GM19239 (cell line): ENCODE results near the gene UBAC2.

Experiments used
- DNase-seq: peaks from one replicate; pipeline ENCODE4 v3.0.0; 2011; ENCODE audit warnings: low spot score; ENCODE audit not compliant: insufficient read length
- FAIRE-seq: peaks from 2 replicates; lab custom pipeline; 2011; peaks lifted over from hg19 to GRCh38; lab: Jason Lieb, UNC

Gene UBAC2

DNA sequence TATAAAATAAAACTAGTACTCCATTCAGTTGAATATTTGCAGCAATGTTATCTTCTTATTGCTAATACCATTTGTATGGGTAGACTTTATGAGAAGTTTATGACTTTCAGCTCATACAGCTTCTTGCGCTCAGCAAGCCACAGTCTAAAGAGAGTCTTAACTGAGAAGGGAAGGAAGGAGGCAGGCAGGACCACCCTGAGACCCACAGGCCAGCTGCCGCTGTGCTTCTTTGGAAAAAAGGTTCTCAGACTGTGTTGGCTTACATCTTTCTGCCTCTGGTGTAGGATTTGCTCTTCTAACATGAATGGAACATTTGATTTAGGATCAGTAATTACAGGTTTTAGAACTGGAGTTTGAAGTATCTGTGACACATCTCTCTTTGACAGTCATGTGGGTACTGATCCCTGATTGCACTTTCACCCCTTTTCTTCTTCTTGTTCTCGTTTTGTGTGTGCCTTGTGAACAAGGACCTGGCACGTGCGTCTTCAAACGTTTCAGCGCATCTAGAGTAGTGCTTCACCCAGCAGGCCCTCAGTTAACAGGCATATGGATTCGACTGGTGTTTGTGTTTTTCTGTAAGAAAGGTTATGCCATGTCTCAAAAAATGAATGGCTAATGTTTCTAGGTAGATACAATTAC, 64.6 kb downstream of the UBAC2 start:
- DNase-seq (no peak), FAIRE-seq (no peak)

DNA sequence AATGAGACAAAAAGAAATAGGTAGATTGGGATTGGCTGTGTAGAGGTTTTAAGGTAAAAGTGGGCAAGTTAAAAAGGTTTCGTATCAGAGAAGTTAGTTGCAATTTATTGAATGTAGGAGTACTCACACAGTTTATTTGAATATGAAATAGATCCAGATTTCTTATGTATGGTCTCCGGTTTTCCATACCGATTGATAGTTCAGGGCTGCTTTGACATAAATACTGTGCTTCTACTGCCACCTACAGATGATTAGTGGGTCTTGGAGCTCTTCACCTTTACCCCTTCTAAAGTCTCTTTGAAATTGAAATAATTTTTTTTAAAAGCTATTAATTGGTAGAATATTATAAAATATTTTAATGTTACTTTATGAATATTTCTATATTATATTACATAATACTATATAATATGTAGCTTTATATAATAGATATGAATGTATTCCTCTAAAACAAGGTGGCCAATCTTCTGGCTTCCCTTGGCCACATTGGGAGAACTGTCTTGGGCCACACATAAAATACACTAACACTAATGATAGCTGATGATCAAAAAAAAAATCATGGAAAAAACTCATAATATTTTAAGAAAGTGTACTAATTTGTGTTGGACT, 65.3 kb downstream of the UBAC2 start:
- FAIRE-seq: peak; percentile 72
- no peak for DNase-seq

DNA sequence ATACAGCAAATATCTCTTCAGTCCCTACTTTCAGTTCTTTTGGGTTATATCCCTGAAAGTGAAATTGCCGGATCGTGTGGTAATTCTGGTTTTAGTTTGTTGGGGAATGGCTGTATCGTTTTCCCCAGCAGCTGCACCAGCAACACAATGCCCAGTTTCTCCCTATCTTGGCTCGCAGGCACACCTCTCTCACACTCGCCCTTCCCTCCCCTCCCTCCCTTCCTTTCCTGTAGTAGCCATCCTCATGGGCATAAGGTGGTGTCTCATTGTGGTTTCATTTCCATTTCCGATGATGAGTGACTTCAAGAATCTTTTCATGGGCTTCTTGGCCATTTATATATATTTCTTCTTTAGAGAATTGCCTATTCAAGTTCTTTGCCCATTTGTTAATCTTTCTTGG, 66.2 kb downstream of the UBAC2 start:
- FAIRE-seq (no peak), DNase-seq (no peak)

- DNase-seq (no peak), FAIRE-seq (no peak)
Observed at GRCh38 chr13:99267927-99268326, 67.3 kb downstream of the UBAC2 start.

GRCh38 chr13:99268822-99269221, 68.2 kb downstream of the UBAC2 start:
- DNase-seq (no peak), FAIRE-seq (no peak)

- FAIRE-seq (peak; percentile 87), DNase-seq (no peak)
Observed at GRCh38 chr13:99269627-99270241, 69.1 kb downstream of the UBAC2 start.

DNA sequence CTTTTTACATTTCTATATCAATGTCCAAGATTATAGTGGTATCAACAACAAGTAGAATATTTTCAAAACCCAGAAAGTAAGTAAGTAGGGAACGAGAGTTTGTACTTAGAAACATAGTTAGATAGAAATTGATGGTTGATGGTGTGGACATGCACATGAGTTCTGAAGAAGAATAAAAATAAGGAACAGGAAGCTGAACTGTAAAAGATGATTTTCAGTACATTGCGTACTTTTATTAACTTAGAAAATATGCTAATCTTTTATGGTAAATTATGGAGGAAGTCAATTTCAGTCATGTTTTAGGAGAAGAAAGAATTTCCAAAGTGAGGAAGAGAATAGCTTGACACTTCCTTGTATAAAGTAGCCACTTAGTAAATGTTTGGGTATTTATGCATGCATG, 69.9 kb downstream of the UBAC2 start:
- FAIRE-seq: peak; percentile 66

GRCh38 chr13:99271249-99271648, 70.6 kb downstream of the UBAC2 start:
- FAIRE-seq (no peak), DNase-seq (no peak)

More for the DNA sequence above, 69.9 kb downstream of the UBAC2 start:
- DNase-seq: no peak

DNA sequence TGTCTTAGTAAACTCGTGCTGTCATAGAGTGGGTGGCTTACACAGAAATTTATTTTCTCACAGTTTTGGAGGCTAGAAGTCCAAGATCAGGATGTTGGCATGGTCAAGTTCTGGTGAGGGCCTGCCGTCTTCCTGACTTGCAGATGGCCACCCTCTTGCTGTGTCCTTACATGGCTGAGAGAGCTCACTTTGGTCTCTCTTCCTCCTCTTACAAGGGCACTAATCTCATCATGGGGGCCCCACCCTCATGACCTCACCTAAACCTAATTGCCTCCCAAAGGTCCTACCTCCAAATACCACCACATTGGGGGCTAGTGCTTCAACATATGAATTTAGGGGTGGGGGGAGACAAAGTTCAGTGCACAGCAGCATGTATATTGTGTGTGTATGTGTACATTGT, 71.8 kb downstream of the UBAC2 start:
- FAIRE-seq (peak; percentile 57), DNase-seq (no peak)

GRCh38 chr13:99273128-99273527, 72.5 kb downstream of the UBAC2 start:
- DNase-seq (no peak), FAIRE-seq (peak; percentile 8)

DNA sequence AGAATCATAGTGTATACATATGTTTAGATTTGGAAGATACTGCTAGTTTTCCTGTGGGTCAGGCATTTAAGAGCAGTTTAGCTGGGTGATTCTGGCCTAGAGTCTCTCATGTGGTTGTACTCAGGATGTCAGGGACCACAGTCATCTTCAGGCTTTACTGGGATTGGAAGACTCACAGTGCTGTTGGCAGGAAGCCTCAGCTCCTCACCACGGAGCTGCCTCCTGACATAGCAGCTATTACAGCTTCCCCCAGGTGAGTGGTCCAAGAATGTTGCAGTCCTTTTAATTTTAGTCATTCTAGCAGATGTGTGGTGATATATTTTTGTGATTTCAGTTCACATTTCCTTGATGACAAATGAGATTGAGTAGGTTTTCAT, 74.4 kb downstream of the UBAC2 start:
- FAIRE-seq (no peak), DNase-seq (no peak)

DNA sequence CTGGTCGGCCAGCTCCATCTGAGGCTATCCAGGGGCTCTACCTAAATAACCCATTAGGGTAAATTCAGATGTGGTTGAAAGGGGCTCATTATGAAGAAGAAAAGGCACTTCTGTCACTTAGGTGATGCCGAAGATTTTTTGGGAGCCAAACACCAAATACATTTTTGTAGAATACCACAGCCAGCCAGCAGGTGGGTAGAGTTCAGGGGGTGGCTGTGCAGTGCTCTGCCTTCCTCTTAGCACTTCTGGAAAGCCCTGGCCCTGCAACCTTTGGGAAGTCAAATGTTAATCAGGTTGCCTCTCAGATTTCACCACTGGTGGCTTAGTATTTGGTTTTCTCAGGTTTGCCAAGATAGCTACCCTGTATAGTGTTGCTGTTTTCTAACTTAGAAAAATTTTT, 76.1 kb downstream of the UBAC2 start:
- no peak for FAIRE-seq

DNA sequence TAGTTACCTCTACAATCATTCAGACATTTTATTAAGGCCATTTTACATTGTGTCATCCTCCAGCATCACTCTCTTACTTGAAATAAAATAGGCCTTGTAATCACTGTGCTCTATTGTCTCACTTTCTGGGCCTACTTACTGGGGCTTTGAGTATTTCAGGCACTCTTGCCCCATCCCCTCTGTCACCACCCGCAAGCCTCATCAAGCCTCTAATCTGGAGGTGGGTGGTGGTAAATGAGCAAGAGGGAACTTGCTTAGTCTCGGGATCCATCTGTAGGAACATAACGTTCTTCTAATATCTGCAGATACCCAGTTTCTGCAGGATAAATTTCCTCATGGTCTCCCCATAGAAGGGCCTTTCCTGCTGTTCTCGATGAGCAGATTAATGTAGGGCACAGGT, 77.0 kb downstream of the UBAC2 start:
- FAIRE-seq: no peak
- DNase-seq: no peak

More for the DNA sequence above, 76.1 kb downstream of the UBAC2 start:
- no peak for DNase-seq

DNA sequence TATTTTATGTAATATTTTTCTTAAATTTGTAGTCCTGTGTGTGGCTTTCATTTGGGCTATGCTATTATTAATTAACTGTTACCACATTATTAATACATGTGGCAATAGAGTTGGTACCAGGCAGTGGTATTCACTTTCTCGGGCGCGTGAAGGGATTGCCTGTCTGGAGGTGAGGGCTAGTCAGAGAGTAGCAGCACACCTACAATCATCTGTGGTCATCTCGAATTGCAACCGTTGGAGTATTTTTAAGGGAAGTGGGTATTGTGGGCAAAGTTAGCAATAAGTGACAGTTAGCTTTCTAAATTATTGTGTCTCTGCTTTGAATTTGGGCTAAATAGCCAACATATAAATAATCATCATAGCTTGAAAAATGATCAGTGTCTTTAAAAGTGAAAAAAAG, 77.5 kb downstream of the UBAC2 start:
- no peak for DNase-seq
- peak; percentile 47 for FAIRE-seq

- DNase-seq (no peak), FAIRE-seq (no peak)
Observed at GRCh38 chr13:99278843-99279242, 78.2 kb downstream of the UBAC2 start.

DNA sequence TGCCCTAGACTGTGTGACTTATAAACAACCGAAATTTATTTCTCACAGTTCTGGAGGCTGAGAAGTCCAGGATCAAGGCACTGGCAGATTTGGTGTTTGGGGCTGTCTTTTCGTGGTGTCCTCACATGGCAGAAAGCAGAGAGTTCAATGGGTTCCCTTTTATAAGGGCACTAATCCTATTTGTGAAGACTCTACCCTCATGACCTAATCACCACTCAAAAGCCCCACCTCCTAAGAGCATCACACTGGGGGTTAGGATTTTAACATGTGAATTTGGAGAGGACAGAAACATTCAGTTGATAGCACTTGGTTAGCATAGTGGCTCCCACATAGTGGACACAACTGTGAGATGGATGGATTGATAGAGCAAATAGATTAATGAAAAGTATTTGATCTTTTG, 79.0 kb downstream of the UBAC2 start:
- no peak for FAIRE-seq
- no peak for DNase-seq

DNA sequence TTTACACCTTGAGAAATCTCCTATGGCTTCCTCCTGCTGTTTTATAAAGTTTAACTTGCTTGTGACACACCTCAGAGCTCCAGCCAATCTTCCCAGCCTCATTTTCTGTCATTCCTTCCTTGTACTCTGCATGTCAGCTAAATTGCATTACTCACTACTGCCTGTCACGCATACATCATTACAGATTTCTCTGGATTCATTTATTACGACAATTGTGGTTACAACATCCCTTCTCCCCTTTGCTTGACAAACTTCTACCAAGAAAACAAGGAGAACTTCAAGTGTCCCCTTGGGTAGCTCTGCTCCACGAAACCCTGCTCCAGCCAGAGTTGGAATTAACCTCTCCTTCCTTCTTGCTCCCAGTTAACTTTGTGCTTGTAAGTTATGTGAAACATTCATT, 79.5 kb downstream of the UBAC2 start:
- no peak for DNase-seq
- FAIRE-seq: no peak

GRCh38 chr13:99281811-99282263, 81.2 kb downstream of the UBAC2 start:
- DNase-seq (no peak), FAIRE-seq (peak; percentile 91)

DNA sequence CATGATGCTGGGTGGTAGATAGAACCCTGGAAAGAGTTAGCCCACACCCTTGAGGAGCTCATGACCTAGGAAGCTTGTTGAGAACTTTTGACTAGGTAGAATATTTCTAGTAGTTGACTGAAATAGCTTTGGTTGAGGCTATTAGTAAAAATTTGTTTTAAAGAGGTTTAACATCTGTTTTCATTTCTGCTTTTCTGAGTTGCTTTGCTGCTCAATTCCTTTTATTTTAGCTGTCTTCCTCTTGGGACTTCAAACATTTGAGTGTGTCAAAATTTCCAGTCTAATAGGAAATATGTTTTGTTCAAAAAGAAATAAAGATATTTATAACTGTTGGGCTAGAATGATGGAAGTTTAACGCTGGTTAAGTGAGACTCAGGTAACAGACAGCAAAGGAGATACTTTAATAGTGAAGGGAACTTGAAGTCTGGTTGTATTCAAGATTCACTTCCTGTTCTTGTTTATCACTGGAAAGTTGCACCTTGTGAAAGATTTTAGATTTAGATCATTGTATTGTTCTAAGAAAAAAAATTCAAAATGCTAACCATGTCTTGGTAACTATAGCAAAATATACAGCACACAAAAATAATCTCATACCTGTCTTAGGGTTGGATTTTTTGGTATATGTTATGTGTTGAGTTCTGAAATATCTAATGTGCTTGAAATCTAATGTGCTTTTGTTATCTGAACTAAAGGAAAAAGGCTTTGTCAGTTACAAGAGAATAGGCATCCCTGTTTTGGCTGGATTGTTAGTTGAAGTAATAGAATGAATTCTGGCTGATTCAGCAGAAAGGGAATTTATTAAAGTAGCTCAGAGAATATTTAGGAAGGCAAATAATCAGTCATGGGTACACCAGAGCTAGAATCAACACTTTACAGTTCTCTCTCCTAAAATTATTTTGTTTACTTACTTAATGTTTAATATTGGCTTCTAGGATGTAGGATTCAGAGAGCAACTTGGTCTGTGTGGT, 81.9 kb downstream of the UBAC2 start:
- FAIRE-seq (no peak), DNase-seq (no peak)

- no peak for FAIRE-seq
- no peak for DNase-seq
Observed at GRCh38 chr13:99285432-99286182, 85.0 kb downstream of the UBAC2 start.
